Transverse colon (tissue), 3 donors: ENCODE measurements around the gene IGFLR1.

ENCODE experiments used
- CTCF ChIP-seq, 5 experiments: fragments of 200-600 bp in 3 of 5; fragments of 450-650 bp in 2 of 5; sonication (generic) in 3 of 5; IDR thresholded peaks; 1 replicate in 2 of 5; 2 replicates in 3 of 5; pipeline ENCODE4 v1.5.1; 2016 to 2017; ENCODE audit warnings: antibody characterized with exemption in 5 of 5, inconsistent platforms in 3 of 5, mild to moderate bottlenecking in 2 of 5, moderate library complexity in 1 of 5
- EP300 ChIP-seq: sonication (generic); formaldehyde crosslinking; IDR thresholded peaks from one replicate; pipeline ENCODE4 v1.6.1; 2017; ENCODE audit warnings: antibody characterized with exemption, low read depth

- TF ChIP-seq CTCF (IDR thresholded peaks at IDR 0.05) = no peak
- no peak for TF ChIP-seq EP300
Observed at GRCh38 chr19:35782589-35782988, 40.3 kb upstream of the IGFLR1 start.
